Left renal cortex interstitium (tissue), 4 donors: ENCODE data around the gene NOXO1. TPM values are rescaled to one million over a fixed set of nuclear protein-coding genes. Genes with fewer than 3 reads are reported as not detected.

Experiments
- DNase-seq, 4 donors: peaks; one replicate each; pipeline ENCODE4 v3.0.0-alpha.2; 2013; ENCODE audit warnings: low read depth in 4 of 4, low spot score in 2 of 4, missing footprints in 1 of 4
- polyA plus RNA-seq, 4 donors: library from polyadenylated mRNA; unstranded; fragments of 120-200 nt; gene quantifications; one replicate each; pipeline ENCODE4 v1.2.1, GENCODE V29; 2013; ENCODE audit not compliant: insufficient read length in 4 of 4

The NOXO1 gene
- polyA plus RNA-seq, 4 donors = 0.40 to 2.0 (median 1.1) TPM

DNA sequence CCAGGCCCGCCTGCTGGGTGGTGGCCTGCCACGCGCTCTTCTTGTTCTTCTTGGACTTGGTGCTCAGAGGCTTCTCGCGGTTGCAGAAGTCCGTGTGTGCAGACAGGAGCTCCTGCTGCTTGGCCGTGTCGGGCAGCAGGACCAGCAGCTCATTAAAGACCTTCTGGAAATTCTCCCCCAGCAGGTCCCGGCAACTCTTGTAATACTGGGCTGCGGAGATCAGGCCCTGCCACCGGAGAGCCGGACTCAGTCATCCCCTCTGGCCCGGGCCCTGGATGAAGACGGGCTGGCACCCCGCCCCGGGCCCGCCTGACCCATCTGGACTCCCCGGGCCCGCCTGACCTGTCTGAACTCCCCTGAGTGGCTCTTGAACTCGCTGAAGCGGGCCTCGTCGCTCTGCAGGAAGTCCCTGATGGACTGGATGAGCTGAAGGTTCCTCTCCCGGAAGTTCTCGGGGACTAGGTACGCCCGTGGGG is 17.1 kb upstream of the NOXO1 start:
- no peak for DNase-seq

DNA sequence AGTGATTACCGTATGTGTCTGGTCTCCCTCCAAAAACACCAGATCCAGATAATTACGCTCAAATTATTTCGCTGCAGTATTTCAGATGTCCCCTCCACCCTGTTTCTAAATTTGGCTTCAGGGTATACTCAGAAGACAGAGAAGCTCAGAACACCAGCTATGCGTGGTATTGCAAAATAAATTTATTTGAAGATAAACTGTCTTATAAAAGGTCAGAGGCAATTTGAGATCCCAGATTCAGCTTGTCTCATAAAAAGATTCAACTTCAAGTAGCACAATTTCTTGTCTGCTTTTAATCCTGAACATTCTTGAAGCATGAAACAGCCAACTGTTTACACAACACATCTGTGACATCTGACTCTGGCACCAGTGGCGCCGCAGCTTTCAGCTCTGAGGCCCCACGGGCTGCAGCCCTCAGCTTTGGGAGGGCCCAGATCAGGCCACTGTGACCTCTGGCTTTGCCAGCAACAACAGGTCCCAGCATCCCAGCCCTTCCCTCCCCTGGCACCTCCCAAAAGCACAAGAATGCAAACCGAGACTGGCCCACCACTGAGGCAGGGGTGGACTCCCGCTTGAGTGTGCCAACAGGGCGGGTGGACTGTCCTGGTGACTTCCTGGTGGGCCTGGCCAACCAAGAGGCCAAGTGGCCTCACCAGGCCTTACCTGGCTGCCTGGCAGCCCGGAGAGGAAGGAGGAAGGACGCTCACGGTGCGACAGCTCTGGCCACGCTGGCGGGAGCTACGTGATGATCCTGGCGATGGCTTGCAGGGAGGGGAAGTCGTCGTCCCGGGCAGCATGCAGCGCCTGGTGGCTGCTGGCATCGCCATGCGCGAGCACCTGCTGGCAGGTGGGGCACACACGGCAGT is 16.5 kb upstream of the NOXO1 start:
- DNase-seq = no peak

DNA sequence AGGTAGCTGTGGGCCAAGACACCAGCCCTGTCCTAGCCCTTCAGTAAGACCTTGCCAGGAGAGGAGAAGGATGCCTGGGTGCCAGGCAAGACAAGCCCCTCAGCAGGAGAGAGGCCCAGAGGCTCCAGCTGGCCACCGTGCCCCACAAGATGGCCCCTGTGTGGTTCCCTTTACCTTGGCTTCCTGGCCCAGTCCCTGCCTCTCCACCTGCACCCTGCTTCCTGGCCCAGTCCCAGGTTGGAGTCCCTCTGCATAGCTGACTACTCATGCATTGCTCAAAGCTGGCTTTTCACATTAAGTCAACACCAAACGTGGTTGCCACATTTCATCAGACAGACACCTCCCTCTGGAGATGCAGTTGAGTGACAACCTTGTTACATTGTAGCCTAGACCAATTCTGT is 12.5 kb upstream of the NOXO1 start:
- DNase-seq = no peak

DNA sequence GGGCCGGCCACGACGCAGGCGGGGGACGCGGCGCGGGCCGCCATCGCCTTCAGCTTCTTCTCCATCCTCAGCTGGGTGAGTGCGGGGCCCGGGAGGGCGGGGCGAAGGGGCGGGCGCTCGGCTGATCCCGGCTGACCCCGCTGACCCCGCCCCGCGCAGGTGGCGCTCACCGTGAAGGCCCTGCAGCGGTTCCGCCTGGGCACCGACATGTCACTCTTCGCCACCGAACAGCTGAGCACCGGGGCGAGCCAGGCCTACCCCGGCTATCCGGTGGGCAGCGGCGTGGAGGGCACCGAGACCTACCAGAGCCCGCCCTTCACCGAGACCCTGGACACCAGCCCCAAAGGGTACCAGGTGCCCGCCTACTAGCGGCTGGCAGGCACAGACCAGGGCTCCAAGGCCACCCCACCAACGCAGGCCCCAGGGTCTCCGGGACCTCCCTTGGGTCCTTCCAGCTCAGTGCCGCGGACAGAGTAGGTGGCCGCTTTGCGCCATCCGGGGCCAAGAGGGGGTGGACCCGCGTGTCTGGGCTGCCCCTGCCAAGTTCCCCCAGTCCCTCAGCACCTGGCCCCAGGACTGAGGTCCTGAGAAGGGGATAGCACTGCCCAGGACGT is 11.5 kb upstream of the NOXO1 start:
- no peak for DNase-seq

DNA sequence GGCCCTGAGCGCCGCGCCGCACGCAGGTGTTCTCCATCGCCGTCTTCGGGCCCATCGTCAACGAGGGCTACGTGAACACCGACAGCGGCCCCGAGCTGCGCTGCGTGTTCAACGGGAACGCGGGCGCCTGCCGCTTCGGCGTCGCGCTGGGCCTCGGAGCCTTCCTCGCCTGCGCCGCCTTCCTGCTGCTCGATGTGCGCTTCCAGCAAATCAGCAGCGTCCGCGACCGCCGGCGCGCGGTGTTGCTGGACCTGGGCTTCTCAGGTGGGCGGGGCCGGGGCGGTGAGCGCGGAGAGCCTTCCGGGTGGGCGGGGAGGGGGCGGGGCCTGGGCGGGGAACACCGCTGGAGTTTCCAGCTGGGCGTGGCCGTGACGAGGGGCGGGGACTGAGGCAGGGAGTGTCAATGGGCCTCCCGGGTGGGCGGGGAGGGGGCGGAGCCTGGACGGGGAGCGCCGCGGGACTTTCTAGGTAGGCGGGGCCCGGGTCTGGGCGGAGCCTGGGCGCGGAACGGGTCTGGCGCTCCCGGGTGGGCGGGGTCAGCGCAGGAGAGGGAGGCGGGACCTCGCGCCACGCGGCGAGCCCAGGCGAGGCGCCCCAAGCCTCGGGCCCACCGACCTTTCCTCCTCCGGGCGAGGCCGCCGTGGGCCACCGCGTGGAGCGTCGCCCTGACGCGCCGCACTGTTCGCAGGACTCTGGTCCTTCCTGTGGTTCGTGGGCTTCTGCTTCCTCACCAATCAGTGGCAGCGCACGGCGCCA is 10.9 kb upstream of the NOXO1 start:
- peak in 3 of 4 donors; percentile 65 to 77 (median 70) for DNase-seq

DNA sequence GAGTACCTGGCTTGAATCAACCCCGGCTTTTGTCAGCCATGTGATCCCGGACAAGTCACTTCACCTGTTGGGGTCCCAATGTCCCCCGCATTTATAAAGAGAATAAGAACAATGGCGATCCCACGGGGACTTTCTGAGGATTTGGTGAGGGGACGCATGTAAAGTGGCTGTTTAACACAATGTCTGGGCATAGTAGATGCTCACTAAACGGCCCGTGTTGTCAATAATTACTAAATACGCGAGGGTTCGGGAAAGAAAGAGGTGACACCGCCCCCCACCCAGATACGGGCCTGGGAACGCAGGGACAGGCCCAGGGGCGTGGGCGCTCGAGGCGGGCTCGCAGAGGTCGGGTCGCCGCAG is 10.3 kb upstream of the NOXO1 start:
- no peak for DNase-seq

DNA sequence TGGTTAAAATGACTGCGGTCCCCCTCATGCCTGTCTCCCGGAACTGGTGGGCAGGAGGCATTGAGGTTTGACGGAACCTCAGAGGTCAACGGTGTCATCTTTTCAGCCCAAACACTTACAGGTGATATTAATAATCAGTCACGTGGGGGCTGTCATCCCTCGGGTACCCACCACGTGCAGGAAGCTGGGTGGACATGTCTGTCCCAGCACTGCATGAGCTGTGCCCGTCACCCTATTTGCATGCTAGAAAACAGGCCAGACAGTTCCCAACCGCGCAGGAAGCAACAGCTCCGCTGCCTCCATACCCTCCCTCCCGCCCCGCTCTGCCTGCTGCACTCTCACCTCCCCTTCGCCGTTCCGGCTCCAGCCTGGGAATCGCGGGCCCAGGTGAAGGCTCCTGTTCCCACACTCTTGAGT is 9.9 kb upstream of the NOXO1 start:
- no peak for DNase-seq

DNA sequence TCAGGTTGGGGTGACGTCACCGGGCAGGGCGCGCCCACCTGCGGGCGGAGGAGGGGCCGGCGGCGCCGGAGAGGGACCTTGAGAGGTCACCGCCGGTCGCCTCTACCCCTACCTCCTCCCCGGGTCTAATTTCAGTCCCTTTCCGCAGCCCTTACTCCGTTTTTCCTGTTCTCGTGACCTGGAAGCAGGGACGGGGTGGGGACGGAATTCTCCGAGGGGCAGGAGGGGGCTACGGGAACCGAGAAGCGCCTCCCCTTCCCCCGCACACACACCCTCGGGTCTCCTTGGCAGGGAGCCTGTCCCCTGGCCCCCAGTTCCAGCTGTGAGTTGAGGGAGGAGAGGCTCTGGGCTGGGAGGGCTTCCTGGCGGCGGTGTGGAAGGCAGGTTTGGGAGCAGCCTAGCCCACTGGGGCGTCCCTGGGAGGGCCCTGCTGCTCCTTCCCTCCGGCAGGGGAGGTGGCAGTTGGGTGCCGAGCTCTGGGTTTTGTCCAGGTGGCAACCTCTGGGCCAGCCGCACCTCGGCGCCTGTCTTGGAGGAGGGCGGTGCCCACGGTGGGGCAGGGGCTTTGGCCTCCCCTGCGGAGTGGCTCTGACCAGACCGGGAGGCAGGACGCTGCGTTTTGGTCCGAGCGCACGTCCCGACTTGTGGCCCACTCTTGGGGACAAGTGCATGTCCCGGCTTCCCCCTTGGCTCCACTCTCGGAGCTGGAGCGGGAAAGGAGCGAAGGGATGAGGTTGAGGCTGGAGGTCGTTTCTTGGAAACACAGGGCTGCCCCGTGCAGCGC is 9.3 kb upstream of the NOXO1 start:
- no peak for DNase-seq

DNA sequence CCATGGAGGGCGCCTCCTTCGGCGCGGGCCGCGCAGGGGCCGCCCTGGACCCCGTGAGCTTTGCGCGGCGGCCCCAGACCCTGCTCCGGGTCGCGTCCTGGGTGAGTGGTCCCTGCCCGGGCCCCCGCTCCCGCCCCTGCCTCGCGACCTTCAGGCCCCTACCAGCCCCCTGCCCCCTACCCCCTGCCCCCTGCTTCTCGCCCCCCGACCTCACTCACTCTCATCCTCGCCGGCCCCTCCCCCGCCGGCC is 8.8 kb upstream of the NOXO1 start:
- DNase-seq = no peak

DNA sequence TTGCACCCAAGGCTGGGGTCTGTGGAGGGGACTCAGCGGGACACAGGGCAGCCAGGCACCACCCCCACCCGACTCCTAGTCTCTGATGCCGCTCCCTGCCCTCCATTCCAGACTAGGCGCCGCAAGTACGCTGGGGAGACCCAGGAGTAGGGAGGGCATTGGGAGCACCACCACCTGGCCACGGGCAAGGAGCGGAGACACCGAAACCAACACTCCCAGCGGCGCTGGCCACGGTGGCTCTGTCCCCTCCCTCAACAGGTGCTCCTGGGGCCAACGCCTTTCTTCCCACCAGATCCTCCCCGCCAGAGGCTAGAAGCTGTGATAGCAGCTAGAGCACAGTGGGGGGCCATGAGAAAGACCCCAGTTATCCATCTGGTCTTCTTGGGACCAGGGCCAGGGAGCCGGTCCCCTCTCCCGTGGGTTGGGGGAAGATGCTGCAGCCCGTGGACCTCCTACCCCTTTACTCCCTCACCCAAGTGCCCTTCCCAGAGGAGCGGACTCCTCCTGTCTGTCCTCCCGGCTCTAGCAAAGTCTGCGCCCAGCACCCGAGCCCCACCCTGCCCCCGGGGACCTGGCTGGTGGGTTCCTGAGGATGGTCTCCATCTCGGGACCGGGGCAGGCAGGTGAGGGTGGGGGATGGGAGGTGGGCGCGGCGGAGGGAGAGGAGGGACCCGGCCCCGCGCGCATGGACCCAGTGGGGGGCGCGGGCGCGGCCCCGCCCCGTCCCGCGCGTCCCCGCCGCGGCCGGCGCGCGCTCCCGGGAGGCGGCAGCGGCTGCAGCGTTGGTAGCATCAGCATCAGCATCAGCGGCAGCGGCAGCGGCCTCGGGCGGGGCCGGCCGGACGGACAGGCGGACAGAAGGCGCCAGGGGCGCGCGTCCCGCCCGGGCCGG is 8.2 kb upstream of the NOXO1 start, which contains the start of gene SYNGR3:
TSS of gene SYNGR3 (plus strand) at position 762 of the 892 bp plus-strand sequence. CDS start 133 bp downstream, outside the sequence.
- DNase-seq = no peak

DNA sequence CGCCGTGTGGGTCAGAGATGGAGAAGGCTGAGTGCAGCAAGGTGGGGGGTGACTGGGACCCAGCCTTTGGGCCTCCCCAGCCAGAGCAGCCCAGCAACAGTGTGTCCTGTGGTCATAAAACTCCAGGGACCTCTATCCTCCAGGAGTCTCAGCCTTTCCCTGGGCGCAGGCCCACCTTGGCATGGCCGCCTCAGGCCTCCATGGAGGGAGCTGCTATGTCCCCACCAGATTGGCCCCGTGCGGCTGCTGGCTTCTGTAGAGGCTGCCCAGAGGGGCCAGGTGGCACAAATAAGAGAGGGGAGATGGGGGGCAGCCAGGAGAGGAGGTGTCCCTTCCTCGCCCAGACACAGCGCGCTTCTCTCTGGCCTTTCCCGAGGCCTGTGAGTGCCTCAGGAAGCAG is 5.9 kb upstream of the NOXO1 start:
- DNase-seq = no peak

DNA sequence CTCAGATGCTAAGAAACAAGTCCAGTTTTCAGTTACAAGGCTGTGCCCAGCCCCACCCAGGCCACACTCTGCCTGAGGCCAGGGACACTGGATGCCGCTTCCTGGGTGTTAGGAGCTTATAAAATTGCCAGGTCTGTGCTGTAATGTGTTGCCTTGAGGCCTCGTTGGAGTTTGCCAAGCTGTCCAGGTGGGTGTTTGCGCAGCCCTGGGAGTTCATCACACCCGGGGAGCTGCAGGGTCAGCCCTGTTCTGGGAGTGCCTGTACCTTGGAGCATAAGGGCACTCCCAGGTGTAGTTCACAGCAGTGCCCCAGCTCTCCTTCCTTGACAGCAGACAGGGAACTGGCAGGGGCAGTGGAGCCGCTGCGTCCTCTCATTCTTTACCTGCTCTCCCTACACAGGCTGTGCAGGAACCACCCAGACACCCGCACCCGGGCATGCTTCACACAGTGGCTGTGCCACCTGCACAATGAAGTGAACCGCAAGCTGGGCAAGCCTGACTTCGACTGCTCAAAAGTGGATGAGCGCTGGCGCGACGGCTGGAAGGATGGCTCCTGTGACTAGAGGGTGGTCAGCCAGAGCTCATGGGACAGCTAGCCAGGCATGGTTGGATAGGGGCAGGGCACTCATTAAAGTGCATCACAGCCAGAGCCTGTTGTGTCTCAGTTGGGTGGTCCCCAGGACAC is 4.3 kb upstream of the NOXO1 start:
- DNase-seq = no peak

DNA sequence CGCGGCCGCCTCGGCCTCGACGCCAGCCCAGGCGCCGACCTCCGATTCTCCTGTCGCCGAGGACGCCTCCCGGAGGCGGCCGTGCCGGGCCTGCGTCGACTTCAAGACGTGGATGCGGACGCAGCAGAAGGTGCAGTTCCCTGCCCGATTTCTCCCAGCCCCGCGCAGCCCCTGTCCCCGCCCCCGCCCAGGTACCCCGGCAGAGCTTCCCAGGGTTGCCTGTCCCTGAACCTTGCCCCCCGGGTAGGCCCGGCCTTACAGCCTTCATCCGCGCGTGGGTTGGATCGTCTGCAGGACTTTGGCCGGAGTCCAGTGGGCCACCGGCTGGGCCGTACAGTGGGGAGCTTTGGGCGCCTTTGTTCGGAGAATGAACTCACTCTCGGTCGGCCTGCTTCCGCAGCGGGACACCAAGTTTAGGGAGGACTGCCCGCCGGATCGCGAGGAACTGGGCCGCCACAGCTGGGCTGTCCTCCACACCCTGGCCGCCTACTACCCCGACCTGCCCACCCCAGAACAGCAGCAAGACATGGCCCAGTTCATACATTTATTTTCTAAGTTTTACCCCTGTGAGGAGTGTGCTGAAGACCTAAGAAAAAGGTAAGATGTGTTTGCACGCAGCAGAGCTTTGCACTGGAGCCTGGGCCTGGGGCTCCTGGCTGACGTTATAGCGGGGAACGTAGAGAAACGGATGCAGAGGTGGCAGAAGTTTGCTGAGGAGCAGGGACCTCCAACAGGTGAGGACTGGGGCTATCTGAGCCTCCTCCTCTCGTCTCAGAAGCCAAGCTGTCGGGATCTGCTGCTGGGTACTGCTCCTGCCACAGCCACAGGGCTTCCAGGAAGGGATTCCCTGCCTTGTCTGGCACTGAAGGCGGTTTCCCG is 3.3 kb upstream of the NOXO1 start:
- DNase-seq = no peak

DNA sequence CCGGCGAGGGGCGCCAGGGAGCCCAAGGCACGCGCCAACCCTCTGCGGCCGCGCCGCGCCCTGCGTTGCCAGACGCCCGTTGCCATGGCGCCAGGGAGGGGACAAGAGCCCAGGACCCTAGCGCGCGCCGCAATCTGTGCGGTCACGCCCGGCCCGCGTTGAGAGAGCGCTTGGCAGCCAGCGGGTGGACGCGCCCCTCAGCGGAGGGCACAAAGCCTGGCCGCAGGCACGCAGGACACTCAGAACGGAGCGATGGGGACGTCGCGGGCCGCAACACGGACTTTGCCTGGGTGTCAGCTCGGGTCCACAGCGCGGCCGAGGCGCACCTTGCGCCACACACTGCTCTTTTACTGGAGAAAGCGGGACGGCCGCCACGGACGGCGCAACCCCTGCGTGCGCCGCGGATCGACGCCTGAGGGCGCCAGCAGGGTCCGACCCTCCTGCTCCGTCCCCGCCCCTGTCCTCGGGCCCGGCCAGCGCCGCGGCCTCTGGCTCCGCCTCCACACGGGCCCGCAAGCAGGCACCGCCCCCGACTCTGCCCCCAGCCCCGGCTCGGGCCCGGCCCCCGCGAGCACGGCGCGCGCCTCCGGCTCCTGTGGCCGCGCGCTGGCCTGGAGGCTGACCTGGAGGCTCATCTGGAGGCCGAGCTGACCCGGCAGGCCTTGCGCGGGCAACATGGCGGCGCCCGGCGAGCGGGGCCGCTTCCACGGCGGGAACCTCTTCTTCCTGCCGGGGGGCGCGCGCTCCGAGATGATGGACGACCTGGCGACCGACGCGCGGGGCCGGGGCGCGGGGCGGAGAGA is 2.5 kb upstream of the NOXO1 start, which contains the start of gene GFER:
TSS of gene GFER (plus strand) at position 650 of the 803 bp plus-strand sequence. CDS start at position 676, 26 bp downstream.
- DNase-seq = peak in 3 of 4 donors; percentile 78 to 86 (median 79)

DNA sequence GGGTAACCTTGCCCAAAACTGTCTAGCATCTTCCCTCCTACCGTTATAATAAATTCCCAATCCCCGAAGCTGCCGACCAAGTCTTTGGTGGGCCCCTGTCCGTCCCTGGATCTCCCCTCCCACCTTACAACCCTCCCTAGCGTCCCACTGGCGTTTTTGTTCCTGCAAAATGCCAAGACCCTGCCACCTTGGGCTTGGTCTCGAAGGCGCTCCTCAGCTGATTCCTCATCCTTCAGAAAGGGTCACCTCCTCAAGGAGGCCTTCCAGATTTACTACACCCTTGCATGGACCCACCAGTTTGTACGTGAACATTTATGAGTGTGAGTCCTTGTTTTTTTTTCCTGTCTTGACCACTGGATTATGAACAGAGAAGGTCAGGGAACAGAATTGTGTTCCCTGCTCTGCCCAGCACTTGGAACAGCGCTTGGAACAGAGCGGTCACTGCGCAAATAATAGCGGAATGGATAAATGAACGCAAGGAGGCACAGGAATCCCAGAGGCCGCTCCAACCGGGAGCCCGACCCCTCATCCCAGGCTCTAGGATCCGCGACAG is 1.8 kb upstream of the NOXO1 start:
- no peak for DNase-seq

DNA sequence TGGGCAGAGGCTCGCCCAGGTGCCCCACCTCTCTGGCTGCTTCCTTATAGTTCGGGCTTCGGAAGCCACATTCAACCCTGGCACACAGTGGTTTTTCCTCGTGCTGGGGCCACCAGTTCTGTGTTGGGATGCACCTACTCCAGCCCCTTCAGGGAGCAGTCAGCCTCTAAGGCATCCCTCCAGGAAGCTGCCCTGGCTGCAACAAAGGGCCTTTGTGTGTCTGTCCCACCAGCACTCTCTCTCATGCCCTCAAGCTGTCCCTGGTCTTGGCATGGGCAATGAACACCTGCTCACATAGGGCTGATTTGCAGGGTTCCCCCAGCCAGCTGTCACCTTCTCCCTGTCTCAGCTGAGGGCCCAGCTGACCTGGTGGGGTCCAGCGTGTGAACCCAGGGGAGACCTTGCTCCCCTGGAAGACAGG is 754 bp upstream of the NOXO1 start:
- no peak for DNase-seq

DNA sequence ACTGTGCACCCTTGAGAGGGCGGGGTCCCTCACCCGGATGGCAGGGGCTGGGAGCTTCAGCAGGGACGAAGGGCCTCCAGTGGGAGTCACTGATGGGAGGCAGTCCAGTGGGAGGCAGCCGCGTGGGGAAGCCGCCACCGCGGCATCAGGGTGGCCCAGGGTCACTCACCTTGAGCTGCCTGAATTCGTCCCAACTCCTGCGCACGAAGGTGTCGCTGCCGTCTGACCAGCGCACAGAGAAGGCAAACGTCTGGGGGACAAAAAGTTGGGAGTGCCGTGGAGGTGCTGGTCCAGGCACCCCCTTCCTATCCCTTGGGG is 540 bp downstream of the NOXO1 start:
- no peak for DNase-seq
